ENCODE data around the gene NCS1.

DNA sequence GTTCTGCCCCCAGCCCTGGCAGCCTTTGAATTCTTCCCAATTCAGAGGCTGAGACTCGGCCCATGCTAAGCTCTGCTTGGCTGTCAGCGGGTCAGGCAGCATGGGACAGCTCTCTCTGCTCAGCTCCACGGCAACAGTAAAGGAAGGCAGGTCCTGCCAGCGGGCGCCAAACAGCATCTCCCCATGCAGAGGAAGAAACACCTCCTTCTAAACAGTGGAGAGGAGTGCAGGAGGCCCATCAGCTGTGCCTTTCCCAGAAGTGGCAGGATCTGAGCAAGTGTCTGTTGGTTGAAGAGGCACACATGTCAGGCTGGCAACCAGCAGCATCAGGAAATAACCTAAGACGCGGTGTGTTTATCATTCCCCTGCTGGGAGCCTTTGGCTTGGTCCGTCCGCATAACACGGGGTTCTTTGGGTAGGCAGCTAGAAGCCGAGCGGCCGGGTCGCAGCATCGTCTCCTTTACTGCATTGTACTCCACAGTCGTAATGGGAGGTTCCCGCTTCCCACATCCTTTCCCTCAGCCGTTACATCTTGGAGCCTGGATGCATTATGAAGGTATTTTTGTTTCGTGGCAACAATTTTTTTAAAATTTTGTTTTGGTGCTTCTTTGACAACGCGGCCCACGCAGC is 42.7 kb upstream of the NCS1 start:
- TF ChIP-seq, protein P1, sequence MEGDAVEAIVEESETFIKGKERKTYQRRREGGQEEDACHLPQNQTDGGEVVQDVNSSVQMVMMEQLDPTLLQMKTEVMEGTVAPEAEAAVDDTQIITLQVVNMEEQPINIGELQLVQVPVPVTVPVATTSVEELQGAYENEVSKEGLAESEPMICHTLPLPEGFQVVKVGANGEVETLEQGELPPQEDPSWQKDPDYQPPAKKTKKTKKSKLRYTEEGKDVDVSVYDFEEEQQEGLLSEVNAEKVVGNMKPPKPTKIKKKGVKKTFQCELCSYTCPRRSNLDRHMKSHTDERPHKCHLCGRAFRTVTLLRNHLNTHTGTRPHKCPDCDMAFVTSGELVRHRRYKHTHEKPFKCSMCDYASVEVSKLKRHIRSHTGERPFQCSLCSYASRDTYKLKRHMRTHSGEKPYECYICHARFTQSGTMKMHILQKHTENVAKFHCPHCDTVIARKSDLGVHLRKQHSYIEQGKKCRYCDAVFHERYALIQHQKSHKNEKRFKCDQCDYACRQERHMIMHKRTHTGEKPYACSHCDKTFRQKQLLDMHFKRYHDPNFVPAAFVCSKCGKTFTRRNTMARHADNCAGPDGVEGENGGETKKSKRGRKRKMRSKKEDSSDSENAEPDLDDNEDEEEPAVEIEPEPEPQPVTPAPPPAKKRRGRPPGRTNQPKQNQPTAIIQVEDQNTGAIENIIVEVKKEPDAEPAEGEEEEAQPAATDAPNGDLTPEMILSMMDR (IDR thresholded peaks at IDR 0.05; ENCODE audit: low read depth, low read length): no peak
- TF ChIP-seq EZH2phosphoT487 (IDR thresholded peaks at IDR 0.05; ENCODE audit: low read depth): no peak
